HEK293T (cell line): Measurements from ENCODE around the gene ABCD4.

Experiments used
- FOXA1 ChIP-seq: fragments of 450-650 bp; IDR thresholded peaks from 2 replicates; pipeline ENCODE4 v1.6.1; 2016; ENCODE audit warnings: mild to moderate bottlenecking
- L3MBTL2 ChIP-seq: fragments of 450-650 bp; conservative IDR thresholded peaks from 2 replicates; pipeline ENCODE4 v1.6.1; 2016; ENCODE audit warnings: mild to moderate bottlenecking
- SP1 ChIP-seq: fragments of 450-650 bp; IDR thresholded peaks from 2 replicates; pipeline ENCODE4 v1.6.1; 2017
- SUZ12 ChIP-seq: fragments of 450-650 bp; IDR thresholded peaks from 2 replicates; pipeline ENCODE4 v1.6.1; 2016; ENCODE audit warnings: mild to moderate bottlenecking

DNA sequence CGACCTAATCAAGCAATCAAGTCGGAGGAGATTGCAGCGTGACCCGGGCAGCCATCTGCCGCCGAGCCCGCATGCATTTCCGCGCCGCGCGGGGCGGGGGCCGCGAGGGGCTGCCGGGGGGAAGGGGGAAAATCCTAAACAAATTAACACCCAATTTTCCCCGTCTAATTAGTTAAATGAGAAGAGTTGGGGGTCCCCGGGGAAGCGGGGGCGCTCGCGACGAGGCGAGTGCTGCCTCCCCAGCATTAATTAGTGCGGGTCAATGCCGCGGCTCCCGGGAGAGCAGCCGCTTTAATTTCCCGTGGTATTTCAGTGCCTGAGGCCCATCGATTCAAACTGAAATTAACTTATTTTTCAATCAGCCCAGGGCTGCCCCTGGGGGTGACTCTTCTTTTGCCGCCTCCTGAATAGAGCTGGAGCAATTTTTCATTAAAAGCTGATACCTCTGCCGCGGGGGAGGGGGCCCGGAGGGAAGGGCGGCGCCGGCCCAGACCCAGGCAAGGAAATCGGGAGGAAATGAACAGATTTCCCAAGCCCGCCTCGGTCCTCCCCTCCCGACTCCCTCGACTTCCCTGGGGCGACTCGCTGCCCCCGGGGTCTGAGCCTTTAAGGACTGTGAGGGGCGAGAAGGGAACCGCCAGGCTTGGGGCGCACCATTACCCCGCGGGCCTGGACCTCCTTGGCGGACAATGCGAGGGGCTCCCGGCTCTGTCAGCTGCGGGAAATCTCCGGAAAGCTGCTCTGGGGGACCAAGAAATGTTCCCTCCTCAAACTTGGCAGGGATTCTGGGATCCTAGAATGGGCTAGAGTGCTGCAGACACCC, 44.6 kb downstream of the ABCD4 start:
- TF ChIP-seq SP1 (no peak), L3MBTL2 (no peak; the same call in 1 of the 2 replicates), SUZ12 (no peak), FOXA1 (no peak)
